ENCODE measurements around the gene GORASP1. TPM values are rescaled to one million over a fixed set of nuclear protein-coding genes. Genes with fewer than 3 reads are reported as not detected.
A peak's percentile ranks its signal among the peaks of the same experiment; 100 is the strongest.

The GORASP1 gene
- total and polyA plus RNA-seq, 2 of the 13 experiments (the other 11 are each of a cell fraction or from before 2014, with no cell fraction given), result 36.4 to 39.8 TPM

DNA sequence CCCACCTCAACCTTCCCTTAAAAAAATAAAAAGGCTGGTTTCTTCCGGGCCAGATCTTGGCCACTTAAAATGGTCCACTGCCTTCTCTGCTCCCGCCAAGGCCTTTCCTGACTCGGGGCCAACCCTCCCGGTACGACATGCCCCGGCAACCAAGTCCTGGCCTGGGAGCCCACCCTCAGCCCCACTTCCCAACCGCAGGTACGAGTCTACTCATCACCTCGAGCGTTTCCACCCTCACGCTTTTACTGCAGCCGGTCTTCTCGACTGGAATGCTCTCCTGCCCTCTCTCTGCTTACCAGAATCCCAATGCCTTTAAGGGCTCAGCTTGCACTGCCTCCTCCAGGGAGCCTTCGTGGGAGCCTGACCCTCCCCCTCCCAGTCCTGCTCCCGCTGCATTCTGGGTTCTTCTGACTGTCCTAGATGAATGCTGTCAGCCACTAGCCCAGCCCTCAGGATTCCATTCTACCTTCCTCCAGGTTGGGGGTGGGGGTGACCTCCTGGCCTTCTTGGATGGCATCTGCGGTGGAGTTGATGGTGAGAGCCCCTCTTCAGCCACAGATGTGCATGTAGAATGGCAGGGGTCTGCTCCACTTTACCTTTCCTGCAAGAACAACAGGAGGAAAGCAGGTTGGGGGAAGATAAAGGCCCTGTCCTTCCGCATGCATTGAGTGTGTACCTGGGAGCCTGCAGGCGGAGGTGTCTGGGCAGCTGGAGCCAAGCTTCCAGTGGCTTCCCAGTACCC is 47.0 kb upstream of the GORASP1 start (continued):
- TF ChIP-seq NONO (IDR thresholded peaks at IDR 0.05), result no peak
- TF ChIP-seq NONO (CRISPR knock-in tag; conservative IDR thresholded peaks at IDR 0.05), result no peak; the same call in 1 of the 2 replicates
- peak; percentile 63; the same call in 1 of the 2 replicates for TF ChIP-seq DR1 (CRISPR knock-in tag; IDR thresholded peaks at IDR 0.05)
- TF ChIP-seq ZNF616 (CRISPR knock-in tag; IDR thresholded peaks at IDR 0.05; ENCODE audit: low read depth), result no peak
- TF ChIP-seq NFYC (CRISPR knock-in tag; IDR thresholded peaks at IDR 0.05), result no peak
- TF ChIP-seq TOE1 (CRISPR knock-in tag; IDR thresholded peaks at IDR 0.05), result no peak
- peak in 1 of 2 experiments; percentile 74; a peak in 2 of 4 replicates for TF ChIP-seq POLR2A (IDR thresholded peaks at IDR 0.05; ENCODE audit: insufficient read depth in 1 of 2, low read depth in 2 of 2, low read length in 2 of 2)
- no peak for TF ChIP-seq ZFP36L2 (CRISPR knock-in tag; IDR thresholded peaks at IDR 0.05)
- TF ChIP-seq, protein P1, sequence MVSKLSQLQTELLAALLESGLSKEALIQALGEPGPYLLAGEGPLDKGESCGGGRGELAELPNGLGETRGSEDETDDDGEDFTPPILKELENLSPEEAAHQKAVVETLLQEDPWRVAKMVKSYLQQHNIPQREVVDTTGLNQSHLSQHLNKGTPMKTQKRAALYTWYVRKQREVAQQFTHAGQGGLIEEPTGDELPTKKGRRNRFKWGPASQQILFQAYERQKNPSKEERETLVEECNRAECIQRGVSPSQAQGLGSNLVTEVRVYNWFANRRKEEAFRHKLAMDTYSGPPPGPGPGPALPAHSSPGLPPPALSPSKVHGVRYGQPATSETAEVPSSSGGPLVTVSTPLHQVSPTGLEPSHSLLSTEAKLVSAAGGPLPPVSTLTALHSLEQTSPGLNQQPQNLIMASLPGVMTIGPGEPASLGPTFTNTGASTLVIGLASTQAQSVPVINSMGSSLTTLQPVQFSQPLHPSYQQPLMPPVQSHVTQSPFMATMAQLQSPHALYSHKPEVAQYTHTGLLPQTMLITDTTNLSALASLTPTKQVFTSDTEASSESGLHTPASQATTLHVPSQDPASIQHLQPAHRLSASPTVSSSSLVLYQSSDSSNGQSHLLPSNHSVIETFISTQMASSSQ (IDR thresholded peaks at IDR 0.05; ENCODE audit: low read depth), result no peak
- TF ChIP-seq, protein P1 (CRISPR knock-in tag; IDR thresholded peaks at IDR 0.05; ENCODE audit: borderline replicate concordance), result no peak; the same call in 1 of the 2 replicates
- no peak for TF ChIP-seq HHEX (CRISPR knock-in tag; IDR thresholded peaks at IDR 0.05)
- no peak for TF ChIP-seq ZNF674 (CRISPR knock-in tag; IDR thresholded peaks at IDR 0.05; ENCODE audit: low read depth)
- TF ChIP-seq, protein P2, sequence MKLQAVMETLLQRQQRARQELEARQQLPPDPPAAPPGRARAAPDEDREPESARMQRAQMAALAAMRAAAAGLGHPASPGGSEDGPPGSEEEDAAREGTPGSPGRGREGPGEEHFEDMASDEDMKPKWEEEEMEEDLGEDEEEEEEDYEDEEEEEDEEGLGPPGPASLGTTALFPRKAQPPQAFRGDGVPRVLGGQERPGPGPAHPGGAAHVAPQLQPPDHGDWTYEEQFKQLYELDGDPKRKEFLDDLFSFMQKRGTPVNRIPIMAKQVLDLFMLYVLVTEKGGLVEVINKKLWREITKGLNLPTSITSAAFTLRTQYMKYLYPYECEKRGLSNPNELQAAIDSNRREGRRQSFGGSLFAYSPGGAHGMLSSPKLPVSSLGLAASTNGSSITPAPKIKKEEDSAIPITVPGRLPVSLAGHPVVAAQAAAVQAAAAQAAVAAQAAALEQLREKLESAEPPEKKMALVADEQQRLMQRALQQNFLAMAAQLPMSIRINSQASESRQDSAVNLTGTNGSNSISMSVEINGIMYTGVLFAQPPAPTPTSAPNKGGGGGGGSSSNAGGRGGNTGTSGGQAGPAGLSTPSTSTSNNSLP (IDR thresholded peaks at IDR 0.05; ENCODE audit: low read depth, low read length), result no peak
- TF ChIP-seq ZNF577 (CRISPR knock-in tag; IDR thresholded peaks at IDR 0.05; ENCODE audit: borderline replicate concordance, low read depth), result no peak
- no peak for TF ChIP-seq FOXM1 (CRISPR knock-in tag; IDR thresholded peaks at IDR 0.05)
- TF ChIP-seq TGIF2 (CRISPR knock-in tag; IDR thresholded peaks at IDR 0.05), result peak; percentile 64; the same call in 1 of the 2 replicates
- no peak for TF ChIP-seq TRIM24 (CRISPR knock-in tag; IDR thresholded peaks at IDR 0.05)
- TF ChIP-seq ZNF552 (CRISPR knock-in tag; IDR thresholded peaks at IDR 0.05; ENCODE audit: borderline replicate concordance), result no peak
- TF ChIP-seq, protein P3, sequence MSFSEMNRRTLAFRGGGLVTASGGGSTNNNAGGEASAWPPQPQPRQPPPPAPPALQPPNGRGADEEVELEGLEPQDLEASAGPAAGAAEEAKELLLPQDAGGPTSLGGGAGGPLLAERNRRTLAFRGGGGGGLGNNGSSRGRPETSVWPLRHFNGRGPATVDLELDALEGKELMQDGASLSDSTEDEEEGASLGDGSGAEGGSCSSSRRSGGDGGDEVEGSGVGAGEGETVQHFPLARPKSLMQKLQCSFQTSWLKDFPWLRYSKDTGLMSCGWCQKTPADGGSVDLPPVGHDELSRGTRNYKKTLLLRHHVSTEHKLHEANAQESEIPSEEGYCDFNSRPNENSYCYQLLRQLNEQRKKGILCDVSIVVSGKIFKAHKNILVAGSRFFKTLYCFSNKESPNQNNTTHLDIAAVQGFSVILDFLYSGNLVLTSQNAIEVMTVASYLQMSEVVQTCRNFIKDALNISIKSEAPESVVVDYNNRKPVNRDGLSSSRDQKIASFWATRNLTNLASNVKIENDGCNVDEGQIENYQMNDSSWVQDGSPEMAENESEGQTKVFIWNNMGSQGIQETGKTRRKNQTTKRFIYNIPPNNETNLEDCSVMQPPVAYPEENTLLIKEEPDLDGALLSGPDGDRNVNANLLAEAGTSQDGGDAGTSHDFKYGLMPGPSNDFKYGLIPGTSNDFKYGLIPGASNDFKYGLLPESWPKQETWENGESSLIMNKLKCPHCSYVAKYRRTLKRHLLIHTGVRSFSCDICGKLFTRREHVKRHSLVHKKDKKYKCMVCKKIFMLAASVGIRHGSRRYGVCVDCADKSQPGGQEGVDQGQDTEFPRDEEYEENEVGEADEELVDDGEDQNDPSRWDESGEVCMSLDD (CRISPR knock-in tag; IDR thresholded peaks at IDR 0.05; ENCODE audit: borderline replicate concordance), result no peak
- no peak for TF ChIP-seq SUZ12 (IDR thresholded peaks at IDR 0.05; ENCODE audit: low read depth, low read length)
- no peak for TF ChIP-seq TAF15 (IDR thresholded peaks at IDR 0.05; ENCODE audit: low read depth, low read length, poor library complexity, severe bottlenecking)
- no peak for TF ChIP-seq SRSF9 (IDR thresholded peaks at IDR 0.05; ENCODE audit: borderline replicate concordance, insufficient read depth, low read depth, low read length, poor library complexity, severe bottlenecking)
- TF ChIP-seq ZC3H4 (CRISPR knock-in tag; IDR thresholded peaks at IDR 0.05; ENCODE audit: borderline replicate concordance), result no peak
